Tibial nerve (tissue), 4 donors: ENCODE measurements around the gene PLA1A.

ENCODE experiments used
- EP300 ChIP-seq, 2 donors: sonication (generic); formaldehyde crosslinking; IDR thresholded peaks; one replicate each; pipeline ENCODE4 v1.6.1; 2017; ENCODE audit warnings: antibody characterized with exemption in 2 of 2, mild to moderate bottlenecking in 1 of 2
- POLR2A ChIP-seq, 2 donors: fragments of 450-650 bp; IDR thresholded peaks; one replicate each; pipeline ENCODE4 v1.6.1; 2017; ENCODE audit warnings: antibody characterized with exemption in 2 of 2, mild to moderate bottlenecking in 2 of 2, moderate library complexity in 2 of 2
- TF ChIP-seq, protein P1 (sequence below), 5 experiments: fragments of 200-600 bp in 3 of 5; fragments of 450-650 bp in 2 of 5; sonication (generic) in 3 of 5; IDR thresholded peaks; one replicate each; pipeline ENCODE4 v1.5.1; 2016 to 2019; ENCODE audit warnings: antibody characterized with exemption in 5 of 5, mild to moderate bottlenecking in 3 of 5, moderate library complexity in 2 of 5

DNA sequence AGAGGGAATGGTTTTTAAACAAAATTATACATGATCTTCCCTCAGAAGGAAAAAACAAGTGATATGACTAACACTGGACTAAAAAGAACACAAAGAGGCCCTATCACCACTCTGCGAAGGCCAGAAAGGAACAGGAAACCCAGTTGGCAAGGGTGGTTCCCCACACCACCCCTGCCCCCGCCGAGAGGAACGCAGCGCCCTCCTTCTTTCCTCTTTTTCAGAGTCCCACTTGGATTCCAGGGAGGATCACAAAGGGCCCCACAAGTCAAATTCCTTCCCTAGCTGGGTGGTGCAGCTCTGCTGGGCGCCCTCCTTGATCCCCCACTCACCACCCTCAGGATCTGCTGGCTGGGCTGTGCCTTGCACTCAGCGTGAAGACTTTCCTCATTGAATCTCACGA is 29.8 kb downstream of the PLA1A start:
- TF ChIP-seq, protein P1, sequence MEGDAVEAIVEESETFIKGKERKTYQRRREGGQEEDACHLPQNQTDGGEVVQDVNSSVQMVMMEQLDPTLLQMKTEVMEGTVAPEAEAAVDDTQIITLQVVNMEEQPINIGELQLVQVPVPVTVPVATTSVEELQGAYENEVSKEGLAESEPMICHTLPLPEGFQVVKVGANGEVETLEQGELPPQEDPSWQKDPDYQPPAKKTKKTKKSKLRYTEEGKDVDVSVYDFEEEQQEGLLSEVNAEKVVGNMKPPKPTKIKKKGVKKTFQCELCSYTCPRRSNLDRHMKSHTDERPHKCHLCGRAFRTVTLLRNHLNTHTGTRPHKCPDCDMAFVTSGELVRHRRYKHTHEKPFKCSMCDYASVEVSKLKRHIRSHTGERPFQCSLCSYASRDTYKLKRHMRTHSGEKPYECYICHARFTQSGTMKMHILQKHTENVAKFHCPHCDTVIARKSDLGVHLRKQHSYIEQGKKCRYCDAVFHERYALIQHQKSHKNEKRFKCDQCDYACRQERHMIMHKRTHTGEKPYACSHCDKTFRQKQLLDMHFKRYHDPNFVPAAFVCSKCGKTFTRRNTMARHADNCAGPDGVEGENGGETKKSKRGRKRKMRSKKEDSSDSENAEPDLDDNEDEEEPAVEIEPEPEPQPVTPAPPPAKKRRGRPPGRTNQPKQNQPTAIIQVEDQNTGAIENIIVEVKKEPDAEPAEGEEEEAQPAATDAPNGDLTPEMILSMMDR (IDR thresholded peaks at IDR 0.05): no peak
- TF ChIP-seq POLR2A (IDR thresholded peaks at IDR 0.05) (no peak), EP300 (IDR thresholded peaks at IDR 0.05) (peak in 1 of 2 donors; percentile 30)
